ENCODE results near the gene GDF15.
"Not testable (repeated sequence)": the region's sequence is repeated elsewhere in the genome, so short reads cannot be mapped to it uniquely, and the experiment has no call there.

The GDF15 gene

DNA sequence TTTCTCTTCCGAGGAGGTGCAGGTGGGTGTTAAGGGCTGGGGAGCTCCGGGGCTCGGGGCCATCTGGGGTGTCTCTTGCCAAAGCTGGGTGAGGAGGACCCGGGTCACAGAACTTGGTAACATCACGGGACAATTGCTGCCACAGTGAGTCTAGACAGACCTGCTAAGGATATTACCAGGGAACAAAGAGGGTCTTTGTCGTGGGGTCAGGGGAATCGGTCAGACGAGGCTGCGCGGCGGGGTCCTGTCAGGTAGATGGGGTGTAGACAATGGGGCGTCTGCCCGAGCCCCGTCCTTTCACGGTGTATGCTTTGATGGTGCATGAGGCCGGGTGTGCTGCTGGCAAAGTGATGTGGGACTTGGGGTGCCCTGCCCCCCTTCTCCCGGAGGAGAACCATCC lies 37.8 kb upstream of the GDF15 start:
- H3K9me3 ChIP-seq (ENCODE audit: control insufficient read depth in 2 of 2, low read length in 2 of 2): no peaks in the 10 kb centered on the region
- no peak overlapping the region for H3K4me3 ChIP-seq (ENCODE audit: low read length in 2 of 2)
- no peak overlapping the region for H3K27ac ChIP-seq (ENCODE audit: low read depth in 2 of 2, low read length in 2 of 2)
- no peak overlapping the region for H3K9ac ChIP-seq (ENCODE audit: low read depth in 1 of 2, low read length in 2 of 2)
- H3K36me3 ChIP-seq (ENCODE audit: control insufficient read depth in 2 of 2, insufficient read depth in 2 of 2, low read length in 2 of 2): peaks cover 4 to 13% of the 10 kb centered on the region in 2 donors
- H3K27me3 ChIP-seq (ENCODE audit: control insufficient read depth in 2 of 2, insufficient read depth in 2 of 2, low read length in 2 of 2): no peaks in the 10 kb centered on the region
- peaks cover 2 to 21% of the 10 kb centered on the region in 2 donors for H3K4me1 ChIP-seq (ENCODE audit: control insufficient read depth in 2 of 2, insufficient read depth in 2 of 2, low read length in 2 of 2)

DNA sequence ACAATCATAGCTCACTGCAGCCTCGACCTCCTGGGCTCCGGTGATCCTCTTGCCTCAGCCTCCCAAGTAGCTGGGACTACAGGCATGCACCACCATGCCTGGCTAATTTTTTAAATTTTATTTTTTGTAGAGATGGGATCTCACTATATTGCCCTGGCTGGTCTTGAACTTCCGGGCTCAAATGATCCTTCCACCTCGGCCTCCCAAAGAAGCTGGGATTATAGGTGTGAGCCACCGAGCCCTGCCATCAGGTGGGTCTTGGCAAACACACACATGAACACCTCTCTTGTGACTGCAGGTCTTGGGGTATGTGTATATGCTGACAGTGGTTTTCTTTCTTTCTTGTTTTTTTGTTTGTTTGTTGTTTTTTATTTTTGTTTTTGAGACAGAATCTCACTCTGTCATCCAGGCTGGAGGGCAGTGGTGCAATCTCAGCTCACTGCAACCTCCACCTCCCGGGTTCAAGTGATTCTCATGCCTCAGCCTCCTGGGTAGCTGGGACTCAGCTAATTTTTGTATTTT lies 37.1 kb upstream of the GDF15 start:
- not testable (repeated sequence) for H3K9ac ChIP-seq (ENCODE audit: low read depth in 1 of 2, low read length in 2 of 2); H3K27me3 ChIP-seq (ENCODE audit: control insufficient read depth in 2 of 2, insufficient read depth in 2 of 2, low read length in 2 of 2); H3K9me3 ChIP-seq (ENCODE audit: control insufficient read depth in 2 of 2, low read length in 2 of 2); H3K27ac ChIP-seq (ENCODE audit: low read depth in 2 of 2, low read length in 2 of 2); H3K4me3 ChIP-seq (ENCODE audit: low read length in 2 of 2)
- H3K4me1 ChIP-seq (ENCODE audit: control insufficient read depth in 2 of 2, insufficient read depth in 2 of 2, low read length in 2 of 2): peaks cover 2 to 16% of the 10 kb centered on the region in 2 donors
- peaks cover 8 to 11% of the 10 kb centered on the region in 2 donors for H3K36me3 ChIP-seq (ENCODE audit: control insufficient read depth in 2 of 2, insufficient read depth in 2 of 2, low read length in 2 of 2)

DNA sequence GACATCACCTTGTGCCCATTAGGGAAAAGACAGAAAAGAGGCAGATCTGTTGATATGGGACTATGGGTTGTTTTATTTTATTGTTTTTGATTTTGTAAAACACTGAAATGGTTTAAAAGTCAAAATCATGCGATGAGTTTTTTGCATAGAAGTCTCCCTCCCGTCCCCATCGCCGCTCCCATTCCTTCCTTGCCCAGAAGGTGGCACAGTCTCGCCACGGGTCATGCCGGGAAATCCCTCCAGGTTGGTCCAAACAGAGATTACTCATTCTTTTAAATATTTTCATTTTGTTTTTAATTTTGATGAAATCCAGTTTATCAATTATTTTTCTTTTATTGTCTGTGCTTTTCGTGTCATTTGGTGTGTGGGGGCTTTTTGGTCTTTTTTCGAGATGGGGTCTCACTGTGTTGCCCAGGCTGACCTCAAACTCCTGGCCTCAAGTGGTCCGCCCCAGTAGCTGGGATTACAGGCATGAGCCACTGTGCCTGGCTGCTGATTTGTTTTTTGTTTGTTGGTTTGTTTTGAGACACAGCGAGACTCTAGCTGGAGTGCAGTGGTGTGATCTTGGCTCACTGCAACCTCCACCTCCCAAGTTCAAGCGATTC lies 36.3 kb upstream of the GDF15 start:
- Histone ChIP-seq H3K36me3 (ENCODE audit: control insufficient read depth in 2 of 2, insufficient read depth in 2 of 2, low read length in 2 of 2) (peaks cover 8 to 11% of the 10 kb centered on the region in 2 donors), H3K27ac (ENCODE audit: low read depth in 2 of 2, low read length in 2 of 2) (no peak overlapping the region), H3K9ac (ENCODE audit: low read depth in 1 of 2, low read length in 2 of 2) (no peak overlapping the region), H3K9me3 (ENCODE audit: control insufficient read depth in 2 of 2, low read length in 2 of 2) (no peaks in the 10 kb centered on the region), H3K27me3 (ENCODE audit: control insufficient read depth in 2 of 2, insufficient read depth in 2 of 2, low read length in 2 of 2) (no peaks in the 10 kb centered on the region), H3K4me3 (ENCODE audit: low read length in 2 of 2) (no peak overlapping the region), H3K4me1 (ENCODE audit: control insufficient read depth in 2 of 2, insufficient read depth in 2 of 2, low read length in 2 of 2) (peaks cover 2 to 11% of the 10 kb centered on the region in 2 donors)

DNA sequence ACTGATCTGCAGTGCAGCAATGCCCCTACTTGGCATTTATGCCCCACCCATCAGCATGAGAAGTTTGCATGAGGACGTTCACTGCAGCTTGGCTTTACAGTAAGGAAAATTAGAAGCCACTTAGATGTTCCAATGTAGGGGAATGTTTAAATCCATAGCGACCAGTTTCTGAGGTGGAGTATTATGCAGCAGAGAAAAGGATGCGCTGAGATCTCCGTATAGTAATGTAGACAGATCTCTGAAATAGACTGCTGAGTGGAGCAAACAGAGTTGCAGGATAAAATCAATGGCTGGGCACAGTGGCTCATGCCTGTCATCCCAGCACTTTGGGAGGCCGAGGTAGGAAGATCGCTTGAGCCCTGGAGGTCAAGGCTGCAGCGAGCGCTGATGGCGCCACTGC lies 35.5 kb upstream of the GDF15 start:
- H3K36me3 ChIP-seq (ENCODE audit: control insufficient read depth in 2 of 2, insufficient read depth in 2 of 2, low read length in 2 of 2): peaks cover 8 to 13% of the 10 kb centered on the region in 2 donors
- H3K9me3 ChIP-seq (ENCODE audit: control insufficient read depth in 2 of 2, low read length in 2 of 2): no peaks in the 10 kb centered on the region
- H3K9ac ChIP-seq (ENCODE audit: low read depth in 1 of 2, low read length in 2 of 2): no peak overlapping the region
- H3K27ac ChIP-seq (ENCODE audit: low read depth in 2 of 2, low read length in 2 of 2): no peak overlapping the region
- H3K4me3 ChIP-seq (ENCODE audit: low read length in 2 of 2): no peak overlapping the region
- H3K27me3 ChIP-seq (ENCODE audit: control insufficient read depth in 2 of 2, insufficient read depth in 2 of 2, low read length in 2 of 2): no peaks in the 10 kb centered on the region
- H3K4me1 ChIP-seq (ENCODE audit: control insufficient read depth in 2 of 2, insufficient read depth in 2 of 2, low read length in 2 of 2): peaks cover 2 to 6% of the 10 kb centered on the region in 2 donors

DNA sequence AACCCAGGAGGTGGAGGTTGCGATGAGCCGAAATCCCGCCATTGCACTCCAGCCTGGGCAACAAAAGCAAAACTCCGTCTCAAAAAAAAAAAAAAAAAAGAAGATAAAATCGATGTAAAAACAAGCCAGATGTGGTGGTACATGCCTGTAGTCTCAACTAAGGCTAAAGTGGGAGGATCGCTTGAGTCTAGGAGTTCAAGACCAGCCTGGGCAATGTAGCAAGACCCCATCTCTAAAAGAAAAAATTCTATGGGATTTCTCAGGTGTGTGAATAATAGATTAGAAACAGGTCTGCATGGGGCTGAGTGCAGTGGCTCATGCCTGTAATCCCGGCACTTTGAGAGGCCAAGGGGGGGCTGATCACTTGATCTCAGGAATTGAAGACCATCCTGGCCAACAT lies 34.4 kb upstream of the GDF15 start:
- no peak overlapping the region for H3K27ac ChIP-seq (ENCODE audit: low read depth in 2 of 2, low read length in 2 of 2)
- no peak overlapping the region for H3K9ac ChIP-seq (ENCODE audit: low read depth in 1 of 2, low read length in 2 of 2)
- no peaks in the 10 kb centered on the region for H3K9me3 ChIP-seq (ENCODE audit: control insufficient read depth in 2 of 2, low read length in 2 of 2)
- no peaks in the 10 kb centered on the region for H3K4me1 ChIP-seq (ENCODE audit: control insufficient read depth in 2 of 2, insufficient read depth in 2 of 2, low read length in 2 of 2)
- no peaks in the 10 kb centered on the region for H3K27me3 ChIP-seq (ENCODE audit: control insufficient read depth in 2 of 2, insufficient read depth in 2 of 2, low read length in 2 of 2)
- no peak overlapping the region for H3K4me3 ChIP-seq (ENCODE audit: low read length in 2 of 2)
- H3K36me3 ChIP-seq (ENCODE audit: control insufficient read depth in 2 of 2, insufficient read depth in 2 of 2, low read length in 2 of 2): peaks cover 12 to 21% of the 10 kb centered on the region in 2 donors

DNA sequence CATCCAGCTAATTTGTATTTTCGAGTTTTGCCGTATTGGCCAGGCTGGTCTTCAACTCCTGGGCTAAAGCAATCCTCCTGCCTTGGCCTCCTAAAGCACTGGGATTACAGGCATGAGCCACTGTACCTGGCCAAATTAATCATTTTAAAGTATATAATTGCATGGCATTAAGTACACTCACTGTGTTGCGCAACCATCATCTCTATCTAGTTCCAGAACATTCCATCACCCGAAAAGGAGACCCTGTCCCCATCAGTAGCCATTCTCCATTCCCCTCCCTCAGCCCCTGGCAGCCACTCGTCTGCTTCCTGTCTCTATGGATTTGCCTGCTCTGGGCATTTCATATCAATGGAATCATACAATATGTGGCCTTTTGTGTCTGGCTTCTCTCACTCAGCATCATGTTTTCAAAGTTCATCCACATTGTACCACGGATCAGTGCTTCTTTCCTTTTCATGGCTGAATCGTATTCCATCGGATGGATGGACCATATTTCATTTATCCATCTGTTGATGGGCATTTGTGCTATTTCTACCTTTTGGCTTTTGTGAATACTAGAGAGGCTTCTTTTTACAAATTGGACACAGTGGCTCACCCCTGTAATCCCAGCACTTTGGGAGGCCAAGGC lies 32.5 kb upstream of the GDF15 start:
- Histone ChIP-seq H3K9me3 (ENCODE audit: control insufficient read depth in 2 of 2, low read length in 2 of 2) (no peaks in the 10 kb centered on the region), H3K4me1 (ENCODE audit: control insufficient read depth in 2 of 2, insufficient read depth in 2 of 2, low read length in 2 of 2) (no peaks in the 10 kb centered on the region), H3K36me3 (ENCODE audit: control insufficient read depth in 2 of 2, insufficient read depth in 2 of 2, low read length in 2 of 2) (peaks cover 26 to 28% of the 10 kb centered on the region in 2 donors), H3K27me3 (ENCODE audit: control insufficient read depth in 2 of 2, insufficient read depth in 2 of 2, low read length in 2 of 2) (no peaks in the 10 kb centered on the region), H3K4me3 (ENCODE audit: low read length in 2 of 2) (no peak overlapping the region), H3K9ac (ENCODE audit: low read depth in 1 of 2, low read length in 2 of 2) (no peak overlapping the region), H3K27ac (ENCODE audit: low read depth in 2 of 2, low read length in 2 of 2) (no peak overlapping the region)

DNA sequence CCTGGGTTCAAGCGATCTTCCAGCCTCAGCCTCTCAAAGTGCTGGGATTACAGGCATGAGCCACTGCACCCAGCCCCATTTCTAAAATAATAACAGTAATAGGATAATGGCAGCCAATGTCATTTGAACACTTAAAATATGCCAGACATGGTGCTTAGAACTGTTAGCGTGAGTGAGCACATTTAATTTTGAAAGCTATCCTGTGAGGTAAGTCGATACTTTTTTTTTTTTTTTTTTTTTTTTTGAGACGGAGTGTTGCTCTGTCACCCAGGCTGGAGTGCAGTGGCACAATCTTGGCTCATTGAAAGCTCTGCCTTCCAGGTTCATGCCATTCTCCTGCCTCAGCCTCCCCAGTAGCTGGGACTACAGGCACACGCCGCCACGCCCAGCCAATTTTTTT lies 31.2 kb upstream of the GDF15 start:
- H3K4me3 ChIP-seq (ENCODE audit: low read length in 2 of 2); H3K9me3 ChIP-seq (ENCODE audit: control insufficient read depth in 2 of 2, low read length in 2 of 2); H3K27me3 ChIP-seq (ENCODE audit: control insufficient read depth in 2 of 2, insufficient read depth in 2 of 2, low read length in 2 of 2); H3K4me1 ChIP-seq (ENCODE audit: control insufficient read depth in 2 of 2, insufficient read depth in 2 of 2, low read length in 2 of 2); H3K27ac ChIP-seq (ENCODE audit: low read depth in 2 of 2, low read length in 2 of 2); H3K9ac ChIP-seq (ENCODE audit: low read depth in 1 of 2, low read length in 2 of 2): not testable (repeated sequence)
- peaks cover 30 to 34% of the 10 kb centered on the region in 2 donors for H3K36me3 ChIP-seq (ENCODE audit: control insufficient read depth in 2 of 2, insufficient read depth in 2 of 2, low read length in 2 of 2)

DNA sequence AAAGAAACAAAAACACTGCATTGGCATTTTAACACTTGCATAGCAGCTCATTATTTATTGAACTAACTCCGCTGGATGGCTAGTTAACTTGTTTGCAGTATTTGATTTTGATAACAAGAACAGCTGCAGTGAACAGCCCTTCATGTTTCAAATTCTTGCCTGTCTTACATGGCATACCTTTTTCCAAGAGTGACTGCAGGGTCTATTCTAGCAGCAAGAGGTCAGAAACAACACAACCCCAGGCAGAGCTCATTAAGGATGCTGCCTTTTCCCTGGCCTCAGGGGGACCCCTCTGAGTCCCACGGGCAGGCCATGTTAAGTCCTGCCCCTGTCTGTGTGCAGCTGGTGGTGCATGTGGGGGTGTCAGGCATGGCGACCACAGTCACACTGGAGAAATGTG lies 28.9 kb upstream of the GDF15 start:
- Histone ChIP-seq H3K4me1 (ENCODE audit: control insufficient read depth in 2 of 2, insufficient read depth in 2 of 2, low read length in 2 of 2) (no peaks in the 10 kb centered on the region), H3K27me3 (ENCODE audit: control insufficient read depth in 2 of 2, insufficient read depth in 2 of 2, low read length in 2 of 2) (no peaks in the 10 kb centered on the region), H3K9ac (ENCODE audit: low read depth in 1 of 2, low read length in 2 of 2) (no peak overlapping the region), H3K9me3 (ENCODE audit: control insufficient read depth in 2 of 2, low read length in 2 of 2) (no peaks in the 10 kb centered on the region), H3K4me3 (ENCODE audit: low read length in 2 of 2) (no peak overlapping the region), H3K27ac (ENCODE audit: low read depth in 2 of 2, low read length in 2 of 2) (no peak overlapping the region), H3K36me3 (ENCODE audit: control insufficient read depth in 2 of 2, insufficient read depth in 2 of 2, low read length in 2 of 2) (peaks cover 31 to 36% of the 10 kb centered on the region in 2 donors)

DNA sequence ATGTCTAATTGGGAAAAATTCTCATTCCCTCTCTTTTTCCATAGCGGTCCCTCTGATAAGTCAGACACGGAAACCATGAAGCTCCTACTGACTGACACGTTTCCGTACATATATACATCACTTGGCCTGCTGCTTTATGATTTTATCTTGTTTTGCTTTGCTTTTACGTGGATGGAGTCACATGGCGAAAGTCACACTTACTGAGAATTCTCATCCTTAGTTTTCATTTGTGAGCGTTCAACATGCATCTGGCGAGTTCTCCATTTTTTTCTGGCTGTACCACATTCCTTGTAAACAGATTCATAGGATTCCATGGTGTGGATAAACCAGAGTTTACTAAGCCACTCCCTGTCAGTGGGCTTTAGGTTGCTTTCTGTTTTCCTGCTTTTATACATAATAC lies 24.3 kb upstream of the GDF15 start:
- no peak overlapping the region for H3K4me3 ChIP-seq (ENCODE audit: low read length in 2 of 2)
- peaks cover 12 to 19% of the 10 kb centered on the region in 2 donors for H3K4me1 ChIP-seq (ENCODE audit: control insufficient read depth in 2 of 2, insufficient read depth in 2 of 2, low read length in 2 of 2)
- H3K9ac ChIP-seq (ENCODE audit: low read depth in 1 of 2, low read length in 2 of 2): no peak overlapping the region
- no peak overlapping the region for H3K27ac ChIP-seq (ENCODE audit: low read depth in 2 of 2, low read length in 2 of 2)
- no peaks in the 10 kb centered on the region for H3K27me3 ChIP-seq (ENCODE audit: control insufficient read depth in 2 of 2, insufficient read depth in 2 of 2, low read length in 2 of 2)
- no peaks in the 10 kb centered on the region for H3K9me3 ChIP-seq (ENCODE audit: control insufficient read depth in 2 of 2, low read length in 2 of 2)
- H3K36me3 ChIP-seq (ENCODE audit: control insufficient read depth in 2 of 2, insufficient read depth in 2 of 2, low read length in 2 of 2): peaks cover 31 to 36% of the 10 kb centered on the region in 2 donors

DNA sequence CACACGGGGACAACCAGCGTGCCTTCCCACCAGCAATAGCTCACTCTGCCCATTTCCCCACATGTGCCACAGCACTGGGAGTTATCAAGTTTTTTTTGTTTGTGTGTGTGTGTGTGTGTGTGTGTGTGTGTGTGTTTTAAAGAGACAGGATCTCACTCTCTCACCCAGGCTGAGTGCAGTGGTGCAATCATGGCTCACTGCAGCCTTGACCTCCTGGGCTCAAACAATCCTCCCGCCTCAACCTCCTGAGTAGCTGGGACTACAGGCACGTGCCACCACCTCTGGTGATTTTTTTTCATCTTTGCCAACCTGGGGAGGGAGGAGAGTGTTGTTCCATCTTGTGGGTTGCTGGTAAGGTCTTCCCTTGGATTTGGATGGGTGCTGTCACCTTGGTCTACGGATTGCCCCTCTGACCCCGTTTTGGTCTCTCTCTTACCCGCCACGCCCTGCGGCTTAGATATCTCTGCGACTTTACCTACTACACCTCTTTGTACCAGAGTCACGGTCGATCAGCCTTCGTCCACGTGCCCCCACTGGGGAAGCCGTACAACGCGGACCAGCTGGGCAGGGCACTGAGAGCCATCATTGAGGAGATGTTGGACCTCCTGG lies 22.9 kb upstream of the GDF15 start:
- Histone ChIP-seq H3K36me3 (ENCODE audit: control insufficient read depth in 2 of 2, insufficient read depth in 2 of 2, low read length in 2 of 2) (peaks cover 17 to 25% of the 10 kb centered on the region in 2 donors), H3K27ac (ENCODE audit: low read depth in 2 of 2, low read length in 2 of 2) (no peak overlapping the region), H3K9ac (ENCODE audit: low read depth in 1 of 2, low read length in 2 of 2) (no peak overlapping the region), H3K9me3 (ENCODE audit: control insufficient read depth in 2 of 2, low read length in 2 of 2) (no peaks in the 10 kb centered on the region), H3K4me3 (ENCODE audit: low read length in 2 of 2) (no peak overlapping the region), H3K4me1 (ENCODE audit: control insufficient read depth in 2 of 2, insufficient read depth in 2 of 2, low read length in 2 of 2) (peaks cover 12 to 19% of the 10 kb centered on the region in 2 donors), H3K27me3 (ENCODE audit: control insufficient read depth in 2 of 2, insufficient read depth in 2 of 2, low read length in 2 of 2) (no peaks in the 10 kb centered on the region)

All from mucosa of rectum (tissue), 2 donors.